HG03565 (cell line): ENCODE measurements around the gene ARMC8.

Experiments
- ATAC-seq: cut with Tn5 transposase; IDR thresholded peaks from one replicate; pipeline ENCODE4 v1.9.1; 2021; ENCODE audit warnings: mild to moderate bottlenecking, moderate library complexity; ENCODE audit not compliant: unreplicated experiment

ARMC8 gene

GRCh38 chr3:138340511-138340910 is 153.4 kb downstream of the ARMC8 start:
- ATAC-seq: no peak

- no peak for ATAC-seq
Observed at GRCh38 chr3:138344754-138345153, 157.7 kb downstream of the ARMC8 start.
